PC-9 (cell line): ENCODE results near the gene SLC12A2. TPM values are rescaled to one million over a fixed set of nuclear protein-coding genes. Genes with fewer than 3 reads are reported as not detected.

Experiments used
- BruUV-seq: library from RNA; stranded (reverse); fragments of 400-500 nt; replicated peaks from 2 replicates; lab custom pipeline; 2021; lab: Mats Ljungman, UMichigan
- CTCF ChIA-PET: fragments of 300-600 bp; sonication (Branson Sonifier 250); formaldehyde crosslinking; loops from one replicate; lab custom pipeline; 2022; ENCODE audit warnings: antibody characterized with exemption; lab: Charles Lee
- POLR2A ChIA-PET: fragments of 300-600 bp; sonication (Branson Sonifier 250); formaldehyde crosslinking; loops from one replicate; lab custom pipeline; 2022; ENCODE audit warnings: antibody characterized with exemption; ENCODE audit not compliant: unreplicated experiment; lab: Charles Lee
- DNase-seq, 2 experiments: peaks; one replicate each; pipeline versions ENCODE4 v3.0.0 to v3.0.0-alpha.2; 2015 to 2022; ENCODE audit warnings: mixed read lengths in 1 of 2
- H2AFZ ChIP-seq: fragments of 200-600 bp; sonication (generic); 2 replicates; pipeline ENCODE4 v1.8.1; 2017; ENCODE audit warnings: antibody characterized with exemption
- H3F3A ChIP-seq: fragments of 200-600 bp; sonication (generic); 2 replicates; pipeline ENCODE4 v1.8.1; 2017; ENCODE audit warnings: antibody characterized with exemption, mild to moderate bottlenecking, low read depth; ENCODE audit not compliant: insufficient read depth
- H3K27ac ChIP-seq: fragments of 200-600 bp; sonication (generic); 2 replicates; pipeline ENCODE4 v1.6.1; 2016; ENCODE audit warnings: mixed run types
- H3K27me3 ChIP-seq: fragments of 200-600 bp; sonication (generic); 2 replicates; pipeline ENCODE4 v1.6.1; 2016; ENCODE audit warnings: low read depth, mixed run types; ENCODE audit not compliant: insufficient read depth
- H3K36me3 ChIP-seq: fragments of 200-600 bp; sonication (generic); 2 replicates; pipeline ENCODE4 v1.6.1; 2016; ENCODE audit warnings: low read depth, mixed run types
- H3K4me1 ChIP-seq: fragments of 200-600 bp; sonication (generic); replicated peaks from 2 replicates; pipeline ENCODE4 v1.6.1; 2016; ENCODE audit warnings: mixed run types; ENCODE audit not compliant: insufficient read depth
- H3K4me2 ChIP-seq: fragments of 200-600 bp; sonication (generic); 2 replicates; pipeline ENCODE4 v1.6.1; 2017; ENCODE audit warnings: mixed run types
- H3K4me3 ChIP-seq: fragments of 200-600 bp; sonication (generic); 2 replicates; pipeline ENCODE4 v1.6.1; 2016; ENCODE audit warnings: mixed run types
- H3K79me2 ChIP-seq: fragments of 200-600 bp; sonication (generic); 2 replicates; pipeline ENCODE4 v1.6.1; 2017; ENCODE audit warnings: low read depth, mixed run types
- H3K9me2 ChIP-seq: fragments of 200-600 bp; sonication (generic); 2 replicates; pipeline ENCODE4 v1.8.1; 2017; ENCODE audit warnings: mild to moderate bottlenecking; ENCODE audit not compliant: insufficient read depth
- H3K9me3 ChIP-seq: fragments of 200-600 bp; sonication (generic); 2 replicates; pipeline ENCODE4 v1.8.1; 2016; ENCODE audit warnings: low read depth; ENCODE audit not compliant: insufficient read depth
- H4K20me1 ChIP-seq: fragments of 200-600 bp; sonication (generic); 2 replicates; pipeline ENCODE4 v1.8.1; 2017; ENCODE audit not compliant: insufficient read depth
- EZH2 ChIP-seq: fragments of 200-600 bp; sonication (generic); IDR thresholded peaks from 2 replicates; pipeline ENCODE4 v1.8.0; 2017; ENCODE audit warnings: antibody characterized with exemption, low read depth
- intact Hi-C: fragments of 100-400 bp; cut with micrococcal nuclease; formaldehyde crosslinking; loops from one replicate; pipeline ENCODE4 v1.10.0; 2022; ENCODE audit not compliant: unreplicated experiment
- total RNA-seq: library from RNA; stranded (reverse); gene quantifications from 2 replicates; pipeline ENCODE4 v1.2.3, GENCODE V29; 2021
- TF ChIP-seq, protein P1 (sequence below): fragments of 200-600 bp; sonication (generic); conservative IDR thresholded peaks from 2 replicates; pipeline ENCODE4 v1.6.1; 2017; ENCODE audit warnings: mixed run types, antibody characterized with exemption, mild to moderate bottlenecking, moderate library complexity

The SLC12A2 gene
- total RNA-seq, 1 experiment from 2014 or later, result 24.4 TPM

DNA sequence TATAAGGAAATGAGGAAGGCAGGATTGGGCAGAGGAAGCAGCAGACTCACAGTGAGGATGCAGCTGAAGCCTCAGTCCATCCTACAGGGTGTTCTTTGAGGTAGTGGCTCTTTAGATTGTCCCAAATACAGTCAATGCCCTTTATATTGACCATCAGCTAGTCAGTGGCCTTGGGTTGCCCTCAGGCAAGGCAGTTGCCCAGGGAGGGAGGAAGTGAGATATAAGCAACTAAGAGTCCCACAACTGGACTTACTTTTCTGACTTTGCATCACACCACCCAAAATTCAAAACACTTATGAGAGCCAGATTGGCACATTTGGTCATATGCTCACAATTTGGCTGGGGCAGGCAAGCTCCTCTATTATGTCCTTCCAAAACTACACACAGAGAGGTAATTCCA is 9.4 kb upstream of the SLC12A2 start:
- Histone ChIP-seq H3K36me3 (peaks cover 8% of the 10 kb centered on the region; the same call in 1 of the 2 replicates), H3K9me2 (no peaks in the 10 kb centered on the region), H3K4me2 (no peak overlapping the region), H4K20me1 (no peaks in the 10 kb centered on the region), H3K27ac (no peak overlapping the region), H3K4me1 (peaks cover 9% of the 10 kb centered on the region), H3K27me3 (no peaks in the 10 kb centered on the region), H3K4me3 (no peak overlapping the region), H3F3A (no peaks in the 10 kb centered on the region; the same call in 1 of the 2 replicates), H3K79me2 (peaks cover 37% of the 10 kb centered on the region), H3K9me3 (no peaks in the 10 kb centered on the region), H2AFZ (no peak overlapping the region)
- no peak for DNase-seq
- no TSS peak for BruUV-seq
- no peak for TF ChIP-seq EZH2
- TF ChIP-seq, protein P1, sequence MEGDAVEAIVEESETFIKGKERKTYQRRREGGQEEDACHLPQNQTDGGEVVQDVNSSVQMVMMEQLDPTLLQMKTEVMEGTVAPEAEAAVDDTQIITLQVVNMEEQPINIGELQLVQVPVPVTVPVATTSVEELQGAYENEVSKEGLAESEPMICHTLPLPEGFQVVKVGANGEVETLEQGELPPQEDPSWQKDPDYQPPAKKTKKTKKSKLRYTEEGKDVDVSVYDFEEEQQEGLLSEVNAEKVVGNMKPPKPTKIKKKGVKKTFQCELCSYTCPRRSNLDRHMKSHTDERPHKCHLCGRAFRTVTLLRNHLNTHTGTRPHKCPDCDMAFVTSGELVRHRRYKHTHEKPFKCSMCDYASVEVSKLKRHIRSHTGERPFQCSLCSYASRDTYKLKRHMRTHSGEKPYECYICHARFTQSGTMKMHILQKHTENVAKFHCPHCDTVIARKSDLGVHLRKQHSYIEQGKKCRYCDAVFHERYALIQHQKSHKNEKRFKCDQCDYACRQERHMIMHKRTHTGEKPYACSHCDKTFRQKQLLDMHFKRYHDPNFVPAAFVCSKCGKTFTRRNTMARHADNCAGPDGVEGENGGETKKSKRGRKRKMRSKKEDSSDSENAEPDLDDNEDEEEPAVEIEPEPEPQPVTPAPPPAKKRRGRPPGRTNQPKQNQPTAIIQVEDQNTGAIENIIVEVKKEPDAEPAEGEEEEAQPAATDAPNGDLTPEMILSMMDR, result no peak
- POLR2A ChIA-PET, result no interaction called here
- intact Hi-C loops, result no loop called here
- CTCF ChIA-PET, result no interaction called here

DNA sequence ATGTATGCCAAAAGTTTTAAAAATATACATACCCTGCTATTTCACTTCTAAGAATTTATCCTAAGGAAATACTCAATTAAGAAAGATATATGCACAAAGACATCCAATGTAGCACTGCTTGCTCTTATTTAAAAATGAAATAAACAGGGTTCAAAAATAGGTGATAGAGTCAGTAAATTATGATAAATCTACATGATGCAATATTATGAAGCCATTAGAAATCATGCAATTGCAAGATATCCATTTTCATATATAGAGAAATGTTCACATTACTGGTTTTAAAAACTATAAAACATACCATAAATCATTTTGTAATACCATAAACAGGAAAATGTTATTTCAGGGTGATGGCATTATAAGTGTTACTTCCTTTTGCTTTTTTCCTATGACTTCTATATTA is 8.6 kb upstream of the SLC12A2 start:
- Histone ChIP-seq H3K79me2 (peaks cover 40% of the 10 kb centered on the region), H3K4me3 (no peak overlapping the region), H3K9me2 (no peaks in the 10 kb centered on the region), H3K4me2 (no peak overlapping the region), H3K27ac (no peak overlapping the region), H2AFZ (no peak overlapping the region), H4K20me1 (no peaks in the 10 kb centered on the region), H3K4me1 (peaks cover 17% of the 10 kb centered on the region), H3K9me3 (no peaks in the 10 kb centered on the region), H3F3A (no peaks in the 10 kb centered on the region; the same call in 1 of the 2 replicates), H3K36me3 (peaks cover 8% of the 10 kb centered on the region; the same call in 1 of the 2 replicates), H3K27me3 (no peaks in the 10 kb centered on the region)
- TF ChIP-seq EZH2, result no peak
- TF ChIP-seq, protein P1, result no peak
- ChIA-PET POLR2A (no interaction called here), CTCF (no interaction called here)
- DNase-seq, result no peak
- BruUV-seq, result no TSS peak
- intact Hi-C loops, result no loop called here

DNA sequence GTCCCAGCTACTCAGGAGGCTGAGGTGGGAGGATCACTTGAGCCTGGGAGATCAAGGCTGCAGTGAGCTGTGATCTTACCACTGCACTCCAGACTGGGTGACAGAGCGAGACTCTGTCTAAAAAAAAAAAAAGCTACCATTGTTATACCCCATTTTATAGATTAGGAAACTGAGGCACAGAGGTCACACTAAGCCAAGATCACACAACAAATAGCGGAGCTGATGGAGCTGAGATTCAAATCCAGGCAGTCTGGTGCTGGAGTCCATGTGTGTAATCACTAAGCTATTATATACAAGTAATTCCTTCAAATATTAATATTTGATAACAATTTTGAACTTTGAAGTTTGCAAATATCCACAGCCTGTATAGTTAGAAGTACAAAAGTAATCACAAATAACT is 6.0 kb upstream of the SLC12A2 start:
- H3K27ac ChIP-seq, result no peak overlapping the region
- no peak overlapping the region for H3K4me3 ChIP-seq
- peaks cover 35% of the 10 kb centered on the region for H3K4me1 ChIP-seq
- TF ChIP-seq, protein P1, result no peak
- TF ChIP-seq EZH2, result no peak
- no peaks in the 10 kb centered on the region for H3K9me2 ChIP-seq
- H3K9me3 ChIP-seq, result no peaks in the 10 kb centered on the region
- CTCF ChIA-PET, result interaction anchor here (0.6 kb wide), 1 partner anchor 155 kb away, joined by 3 read pairs; no protein-coding TSS in a partner anchor
- no peaks in the 10 kb centered on the region for H3K27me3 ChIP-seq
- no peak for DNase-seq
- peaks cover 17% of the 10 kb centered on the region; the same call in 1 of the 2 replicates for H3K36me3 ChIP-seq
- H3F3A ChIP-seq, result no peaks in the 10 kb centered on the region; the same call in 1 of the 2 replicates
- H3K4me2 ChIP-seq, result no peak overlapping the region
- peaks cover 57% of the 10 kb centered on the region for H3K79me2 ChIP-seq
- POLR2A ChIA-PET, result no interaction called here
- H4K20me1 ChIP-seq, result no peaks in the 10 kb centered on the region
- no TSS peak for BruUV-seq
- intact Hi-C loops, result no loop called here
- H2AFZ ChIP-seq, result no peak overlapping the region
